Adrenal gland (tissue), 5 donors: ENCODE measurements around the gene RAB43.

Experiments
- CTCF ChIP-seq, 6 experiments: fragments of 450-650 bp in 4 of 6; fragments of 200-600 bp in 2 of 6; sonication (generic) in 1 of 6; IDR thresholded peaks; 1 replicate in 5 of 6; 2 replicates in 1 of 6; pipeline versions ENCODE4 v1.5.1 to v1.8.0; 2016 to 2021; ENCODE audit warnings: antibody characterized with exemption in 6 of 6, mild to moderate bottlenecking in 2 of 6, moderate library complexity in 1 of 6
- POLR2A ChIP-seq, 2 donors: fragments of 450-650 bp; IDR thresholded peaks; one replicate each; pipeline ENCODE4 v1.6.1; 2017; ENCODE audit warnings: antibody characterized with exemption in 2 of 2, mild to moderate bottlenecking in 2 of 2, moderate library complexity in 1 of 2
- donor health status: DM: no; HTN: no; CAD: no.

GRCh38 chr3:129051871-129052340 lies 69.7 kb downstream of the RAB43 start:
- TF ChIP-seq CTCF (IDR thresholded peaks at IDR 0.05) (no peak), POLR2A (IDR thresholded peaks at IDR 0.05) (no peak)
